Measurements from ENCODE around the gene ITGB2. TPM values are rescaled to one million over a fixed set of nuclear protein-coding genes. Genes with fewer than 3 reads are reported as not detected.

Gene ITGB2
- total RNA-seq, 2 donors from 2014 or later, result 16.7 to 63.6 TPM

DNA sequence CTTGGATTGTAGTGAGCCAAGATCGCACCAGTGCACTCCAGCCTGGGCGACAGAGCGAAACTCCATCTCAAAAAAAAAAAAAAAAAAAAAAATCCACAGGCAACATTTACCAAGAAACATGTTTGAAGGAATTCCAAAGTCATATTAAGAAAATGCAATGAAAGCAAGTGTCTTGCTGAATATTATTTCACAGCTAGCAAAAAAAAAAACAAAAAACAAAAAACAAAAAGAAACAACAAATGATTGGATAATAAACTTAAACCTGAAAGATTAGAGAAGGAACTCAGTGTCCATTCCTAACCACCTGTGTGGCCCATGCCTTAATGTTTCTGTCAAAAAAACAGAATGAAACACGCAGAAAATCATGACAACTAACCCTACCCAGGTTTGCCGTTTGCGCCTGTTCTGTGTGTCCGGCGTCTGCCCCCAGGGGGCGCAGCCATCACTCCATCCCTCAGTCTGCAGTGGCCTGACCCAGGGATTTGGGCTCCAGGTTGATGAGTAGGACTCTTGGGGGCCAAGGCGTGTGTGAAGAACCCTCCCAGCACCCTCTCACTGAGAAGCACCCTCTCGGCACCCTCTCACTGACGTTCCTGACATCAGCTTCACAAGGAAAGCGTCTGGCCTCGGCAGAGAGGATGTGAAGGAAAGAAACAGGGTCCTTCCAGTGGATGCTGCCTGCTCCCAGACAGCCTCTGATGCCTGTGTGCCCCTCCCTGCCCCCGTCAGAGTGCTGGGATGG is 28.0 kb downstream of the ITGB2 start:
- H3K27me3 ChIP-seq, result no peaks in the 10 kb centered on the region
- H3K4me1 ChIP-seq, result no peaks in the 10 kb centered on the region
- no peak overlapping the region for H3K4me3 ChIP-seq
- DNase-seq (ENCODE audit: low spot score), result no peak
- H3K27ac ChIP-seq, result no peak overlapping the region
- no peaks in the 10 kb centered on the region for H3K36me3 ChIP-seq
- TF ChIP-seq, protein P1, sequence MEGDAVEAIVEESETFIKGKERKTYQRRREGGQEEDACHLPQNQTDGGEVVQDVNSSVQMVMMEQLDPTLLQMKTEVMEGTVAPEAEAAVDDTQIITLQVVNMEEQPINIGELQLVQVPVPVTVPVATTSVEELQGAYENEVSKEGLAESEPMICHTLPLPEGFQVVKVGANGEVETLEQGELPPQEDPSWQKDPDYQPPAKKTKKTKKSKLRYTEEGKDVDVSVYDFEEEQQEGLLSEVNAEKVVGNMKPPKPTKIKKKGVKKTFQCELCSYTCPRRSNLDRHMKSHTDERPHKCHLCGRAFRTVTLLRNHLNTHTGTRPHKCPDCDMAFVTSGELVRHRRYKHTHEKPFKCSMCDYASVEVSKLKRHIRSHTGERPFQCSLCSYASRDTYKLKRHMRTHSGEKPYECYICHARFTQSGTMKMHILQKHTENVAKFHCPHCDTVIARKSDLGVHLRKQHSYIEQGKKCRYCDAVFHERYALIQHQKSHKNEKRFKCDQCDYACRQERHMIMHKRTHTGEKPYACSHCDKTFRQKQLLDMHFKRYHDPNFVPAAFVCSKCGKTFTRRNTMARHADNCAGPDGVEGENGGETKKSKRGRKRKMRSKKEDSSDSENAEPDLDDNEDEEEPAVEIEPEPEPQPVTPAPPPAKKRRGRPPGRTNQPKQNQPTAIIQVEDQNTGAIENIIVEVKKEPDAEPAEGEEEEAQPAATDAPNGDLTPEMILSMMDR (IDR thresholded peaks at IDR 0.05), result peak; percentile 89 to 90
- H3K9me3 ChIP-seq, result no peaks in the 10 kb centered on the region

DNA sequence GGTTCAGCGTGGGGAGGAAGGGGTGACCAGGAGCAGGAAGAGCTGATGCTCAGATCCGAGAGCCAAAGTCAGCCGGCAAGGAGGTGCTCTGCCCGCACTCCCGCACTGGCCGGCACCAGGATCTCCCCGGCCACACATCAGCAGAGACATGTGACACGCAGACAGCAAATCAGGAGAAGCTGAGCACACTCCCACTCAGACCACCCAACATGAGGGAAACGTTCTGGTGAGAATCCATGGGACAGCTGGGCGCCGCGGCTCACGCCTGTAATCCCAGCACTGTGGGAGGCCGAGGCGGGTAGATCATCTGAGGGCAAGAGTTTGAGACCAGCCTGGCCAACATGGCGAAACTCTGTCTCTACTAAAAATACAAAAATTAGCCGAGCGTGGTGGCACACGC is 28.6 kb downstream of the ITGB2 start:
- Histone ChIP-seq H3K36me3 (no peaks in the 10 kb centered on the region), H3K27ac (no peak overlapping the region), H3K9me3 (no peaks in the 10 kb centered on the region), H3K4me3 (no peak overlapping the region), H3K27me3 (no peaks in the 10 kb centered on the region), H3K4me1 (no peaks in the 10 kb centered on the region)
- TF ChIP-seq, protein P1 (IDR thresholded peaks at IDR 0.05), result no peak
- DNase-seq (ENCODE audit: low spot score), result no peak

DNA sequence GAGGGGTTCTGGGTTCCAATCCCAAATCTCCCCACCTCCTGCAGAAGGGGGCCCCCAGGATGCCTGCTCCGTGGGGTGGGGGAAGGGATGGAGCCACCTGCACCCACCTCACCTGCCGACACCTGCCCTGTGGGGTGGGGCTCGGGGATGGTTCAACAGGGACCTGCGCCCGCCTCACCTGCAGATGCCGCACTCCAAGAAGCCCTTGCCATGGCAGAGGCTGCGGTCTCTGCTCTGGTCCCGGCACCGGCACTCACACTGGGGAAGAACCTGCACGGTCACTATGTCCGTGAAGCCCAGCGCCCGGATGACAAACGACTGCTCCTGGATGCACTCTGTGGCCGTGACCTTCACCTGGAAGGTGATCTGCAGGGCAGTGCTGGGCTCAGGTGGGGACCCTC is 29.1 kb downstream of the ITGB2 start:
- no peak overlapping the region for H3K27ac ChIP-seq
- no peak for DNase-seq (ENCODE audit: low spot score)
- no peaks in the 10 kb centered on the region for H3K4me1 ChIP-seq
- H3K4me3 ChIP-seq, result no peak overlapping the region
- H3K27me3 ChIP-seq, result no peaks in the 10 kb centered on the region
- H3K36me3 ChIP-seq, result no peaks in the 10 kb centered on the region
- TF ChIP-seq, protein P1 (IDR thresholded peaks at IDR 0.05), result no peak
- no peaks in the 10 kb centered on the region for H3K9me3 ChIP-seq

DNA sequence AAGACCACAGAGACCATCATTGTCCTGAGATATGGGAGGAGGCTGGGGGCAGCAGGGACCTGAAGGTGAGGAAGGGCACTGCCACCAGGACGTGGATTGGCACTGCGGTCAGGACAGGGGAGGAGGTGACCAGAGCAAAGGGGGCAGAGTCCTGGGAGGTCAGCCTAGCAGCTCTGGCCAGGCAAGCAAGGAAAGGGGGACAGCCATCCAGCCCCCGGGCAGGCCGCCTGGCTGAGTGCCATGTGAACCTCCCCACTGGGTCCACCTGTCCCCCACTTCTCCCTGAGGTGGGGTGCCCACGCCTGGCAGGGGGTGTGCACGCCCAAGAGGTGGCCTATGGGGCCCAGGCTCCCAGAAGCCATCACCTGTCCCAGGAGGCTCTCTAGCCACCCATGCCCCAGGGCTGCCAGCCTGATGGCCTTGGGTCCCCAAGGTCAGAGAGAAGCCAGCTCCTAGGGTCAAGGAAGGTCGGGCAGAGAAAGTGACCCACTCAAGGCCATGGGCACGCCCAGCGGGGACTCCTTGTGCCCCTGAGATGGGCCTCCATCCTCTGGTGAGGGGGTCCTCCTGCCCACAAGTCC is 29.6 kb downstream of the ITGB2 start:
- H3K27me3 ChIP-seq, result no peaks in the 10 kb centered on the region

DNA sequence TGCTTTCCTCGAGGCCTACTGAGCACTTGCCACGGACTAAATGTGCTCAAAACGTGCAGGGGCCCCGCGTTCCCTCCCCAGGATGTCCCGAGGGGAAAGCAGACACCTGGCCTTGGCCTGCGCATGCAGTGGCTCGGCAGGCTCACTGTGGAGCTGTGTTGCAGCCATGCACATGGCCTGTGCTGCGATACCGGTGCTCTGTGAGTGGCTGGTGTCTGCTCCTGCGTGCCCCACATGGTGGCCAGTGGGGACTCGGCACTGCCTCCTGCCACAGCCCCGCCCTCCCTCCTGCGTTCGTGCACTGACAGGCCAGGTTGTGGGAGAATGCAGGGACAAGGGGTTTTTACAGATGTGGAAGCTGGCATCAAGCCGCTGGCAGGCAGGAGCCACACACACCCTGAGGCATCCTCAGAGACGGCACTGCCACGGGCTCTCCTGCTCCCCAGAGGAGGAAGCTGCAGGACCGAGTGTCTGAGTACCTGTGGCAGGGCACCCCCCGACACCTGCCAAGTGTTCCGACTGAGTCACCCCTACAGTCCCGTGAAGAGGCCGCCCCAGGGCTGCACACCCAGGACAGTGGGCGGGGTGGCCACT is 30.3 kb downstream of the ITGB2 start:
- Histone ChIP-seq H3K36me3 (no peaks in the 10 kb centered on the region), H3K4me1 (no peaks in the 10 kb centered on the region), H3K9me3 (no peaks in the 10 kb centered on the region), H3K4me3 (no peak overlapping the region), H3K27ac (no peak overlapping the region), H3K27me3 (no peaks in the 10 kb centered on the region)
- TF ChIP-seq, protein P1 (IDR thresholded peaks at IDR 0.05), result no peak
- no peak for DNase-seq (ENCODE audit: low spot score)

More for the DNA sequence above, 29.6 kb downstream of the ITGB2 start:
- H3K27ac ChIP-seq, result no peak overlapping the region
- H3K4me1 ChIP-seq, result no peaks in the 10 kb centered on the region
- no peak for DNase-seq (ENCODE audit: low spot score)
- H3K4me3 ChIP-seq, result no peak overlapping the region
- no peaks in the 10 kb centered on the region for H3K9me3 ChIP-seq
- H3K36me3 ChIP-seq, result no peaks in the 10 kb centered on the region
- TF ChIP-seq, protein P1 (IDR thresholded peaks at IDR 0.05), result no peak
